HCT116 (cell line): Measurements from ENCODE around the gene AK4. TPM values are rescaled to one million over a fixed set of nuclear protein-coding genes. Genes with fewer than 3 reads are reported as not detected.

Source experiments
- ATAC-seq: fragments of 200-7000 bp; cut with Tn5 transposase; 2 replicates; pipeline ENCODE4 v1.9.1; 2020; ENCODE audit warnings: mild to moderate bottlenecking, moderate library complexity
- BruUV-seq: library from RNA; stranded (reverse); fragments of 400-500 nt; replicated peaks from 2 replicates; lab custom pipeline; 2021; lab: Mats Ljungman, UMichigan
- CTCF ChIA-PET: fragments of 300-600 bp; sonication (Branson Sonifier 250); formaldehyde crosslinking; loops from one replicate; lab custom pipeline; 2021; ENCODE audit warnings: antibody characterized with exemption; lab: Charles Lee
- POLR2A ChIA-PET: fragments of 300-600, 350-600 bp; sonication (Branson Sonifier 250); formaldehyde crosslinking; loops from one replicate; lab custom pipeline; 2021; ENCODE audit warnings: antibody characterized with exemption; lab: Charles Lee
- RAD21 ChIA-PET, 2 experiments: fragments of 300-600 bp; sonication (Branson Sonifier 250); formaldehyde crosslinking; loops; one replicate each; lab custom pipeline; 2023; ENCODE audit warnings: low total read pairs in 2 of 2; ENCODE audit not compliant: uncharacterized antibody in 2 of 2, unreplicated experiment in 2 of 2, low non-redundant PET in 1 of 2; lab: Charles Lee
- DNase-seq: peaks from one replicate; pipeline ENCODE4 v3.0.0-alpha.2; 2010; ENCODE audit warnings: low read depth, low spot score
- H2AFZ ChIP-seq: fragments of 200-600 bp; shearing (Covaris generic), sonication (generic); 2 replicates; pipeline ENCODE4 v1.6.1; 2017; ENCODE audit warnings: low read depth, mixed run types, mixed read lengths, antibody characterized with exemption, low read length; ENCODE audit not compliant: poor library complexity, severe bottlenecking
- H3K27ac ChIP-seq: 2 replicates; pipeline ENCODE4 v1.5.1; 2012; ENCODE audit warnings: low read depth, low read length
- H3K27me3 ChIP-seq: fragments of 200-600 bp; sonication (generic); 2 replicates; pipeline ENCODE4 v1.6.1; 2016; ENCODE audit warnings: mixed run types, low read length, mixed read lengths; ENCODE audit not compliant: insufficient read depth
- H3K36me3 ChIP-seq, 2 experiments: fragments of 200-500 bp in 1 of 2; fragments of 200-600 bp in 1 of 2; sonication (Bioruptor generic) in 1 of 2; sonication (generic) in 1 of 2; 2 replicates each; pipeline versions ENCODE4 v1.5.1 to v1.6.1; 2014 to 2016; ENCODE audit warnings: low read length in 2 of 2, inconsistent platforms in 1 of 2, mixed read lengths in 1 of 2, mixed run types in 1 of 2; ENCODE audit not compliant: insufficient read depth in 2 of 2, control insufficient read depth in 1 of 2
- H3K4me1 ChIP-seq, 2 experiments: fragments of 200-600 bp in 1 of 2; sonication (generic) in 1 of 2; 2 replicates each; pipeline versions ENCODE4 v1.5.1 to v1.6.1; 2012 to 2017; ENCODE audit warnings: low read length in 2 of 2, inconsistent platforms in 1 of 2, mild to moderate bottlenecking in 1 of 2, mixed read lengths in 1 of 2, mixed run types in 1 of 2, moderate library complexity in 1 of 2; ENCODE audit not compliant: insufficient read depth in 2 of 2, control insufficient read depth in 1 of 2
- H3K4me2 ChIP-seq: fragments of 200-600 bp; sonication (generic); 2 replicates; pipeline ENCODE4 v1.6.1; 2017; ENCODE audit warnings: mixed run types, low read length, mixed read lengths
- H3K4me3 ChIP-seq, 2 experiments: fragments of 200-600 bp in 1 of 2; sonication (generic) in 1 of 2; replicated peaks in 1 of 2; 2 replicates each; pipeline ENCODE4 v1.5.1; 2011 to 2016; ENCODE audit warnings: low read length in 2 of 2, control low read depth in 1 of 2, low read depth in 1 of 2, mild to moderate bottlenecking in 1 of 2, mixed read lengths in 1 of 2, mixed run types in 1 of 2
- H3K79me2 ChIP-seq: fragments of 200-600 bp; sonication (generic); 2 replicates; pipeline ENCODE4 v1.6.1; 2017; ENCODE audit warnings: mild to moderate bottlenecking, mixed run types, low read length, moderate library complexity, mixed read lengths; ENCODE audit not compliant: insufficient read depth
- H3K9ac ChIP-seq: fragments of 200-600 bp; sonication (generic); 2 replicates; pipeline ENCODE4 v1.6.1; 2016; ENCODE audit warnings: low read length, mixed read lengths
- H3K9me2 ChIP-seq: fragments of 200-600 bp; sonication (generic), shearing (Covaris generic); 2 replicates; pipeline ENCODE4 v1.6.1; 2017; ENCODE audit warnings: mixed run types, mild to moderate bottlenecking, moderate library complexity; ENCODE audit not compliant: insufficient read depth
- H3K9me3 ChIP-seq, 2 experiments: fragments of 200-500 bp in 1 of 2; fragments of 200-600 bp in 1 of 2; sonication (Bioruptor generic) in 1 of 2; sonication (generic) in 1 of 2; 2 replicates each; pipeline ENCODE4 v1.6.1; 2014 to 2017; ENCODE audit warnings: low read length in 2 of 2, mixed read lengths in 2 of 2, inconsistent platforms in 1 of 2, low read depth in 1 of 2, mild to moderate bottlenecking in 1 of 2, mixed run types in 1 of 2, moderate library complexity in 1 of 2; ENCODE audit not compliant: control insufficient read depth in 1 of 2, insufficient read depth in 1 of 2
- H4K20me1 ChIP-seq: fragments of 200-600 bp; sonication (generic), shearing (Covaris generic); 2 replicates; pipeline ENCODE4 v1.6.1; 2017; ENCODE audit warnings: mixed run types, mild to moderate bottlenecking, moderate library complexity; ENCODE audit not compliant: insufficient read depth
- CBX3 ChIP-seq: IDR thresholded peaks from 2 replicates; pipeline ENCODE4 v1.6.1; 2012; ENCODE audit warnings: low read depth
- CEBPB ChIP-seq: IDR thresholded peaks from 2 replicates; pipeline ENCODE4 v1.6.1; 2012; ENCODE audit warnings: low read depth
- ELF1 ChIP-seq: IDR thresholded peaks from 2 replicates; pipeline ENCODE4 v1.6.1; 2012; ENCODE audit warnings: low read depth, borderline replicate concordance
- EZH2 ChIP-seq: fragments of 200-600 bp; sonication (generic); IDR thresholded peaks from 2 replicates; pipeline ENCODE4 v1.6.1; 2017; ENCODE audit warnings: antibody characterized with exemption, mixed run types
- FOSL1 ChIP-seq: IDR thresholded peaks from 2 replicates; pipeline ENCODE4 v1.6.1; 2012; ENCODE audit warnings: low read depth
- JUND ChIP-seq: IDR thresholded peaks from 2 replicates; pipeline ENCODE4 v1.6.1; 2012
- POLR2A ChIP-seq: IDR thresholded peaks from 2 replicates; pipeline ENCODE4 v1.7.0; 2011; ENCODE audit warnings: borderline replicate concordance; ENCODE audit not compliant: insufficient read depth, insufficient read length; ENCODE audit errors: extremely low read depth
- POLR2AphosphoS5 ChIP-seq: IDR thresholded peaks from 2 replicates; pipeline ENCODE4 v1.6.1; 2011; ENCODE audit warnings: mild to moderate bottlenecking, low read depth, low read length, moderate library complexity
- SP1 ChIP-seq: IDR thresholded peaks from 2 replicates; pipeline ENCODE4 v1.6.1; 2012; ENCODE audit warnings: low read depth
- ZFX ChIP-seq: fragments of 450-650 bp; IDR thresholded peaks from 2 replicates; pipeline ENCODE4 v1.6.1; 2017
- ZNF274 ChIP-seq: fragments of 200-500 bp; sonication (Bioruptor generic); IDR thresholded peaks from 2 replicates; pipeline ENCODE4 v1.6.1; 2014; ENCODE audit warnings: mild to moderate bottlenecking, low read depth, low read length, inconsistent platforms
- intact Hi-C: fragments of 100-400 bp; cut with micrococcal nuclease; formaldehyde crosslinking; loops from 2 replicates; pipeline ENCODE4 v1.10.0; 2022
- total RNA-seq: library from RNA; stranded (reverse); gene quantifications from one replicate; pipeline ENCODE4 v1.2.1, GENCODE V29; 2021; ENCODE audit not compliant: unreplicated experiment
- TF ChIP-seq, protein P1 (sequence below): IDR thresholded peaks from 2 replicates; pipeline ENCODE4 v1.6.1; 2011; ENCODE audit warnings: mild to moderate bottlenecking, low read length, moderate library complexity; ENCODE audit not compliant: insufficient replicate concordance; ENCODE audit errors: extremely low read depth
- TF ChIP-seq, protein P2 (sequence below): IDR thresholded peaks from 2 replicates; pipeline ENCODE4 v1.6.1; 2012; ENCODE audit warnings: low read depth

Gene AK4
- total RNA-seq, 1 experiment from 2014 or later, result 51.5 TPM

- H4K20me1 ChIP-seq, result no peaks in the 10 kb centered on the region
- no peak for TF ChIP-seq CBX3
- no peak for TF ChIP-seq CEBPB
- DNase-seq (no peak), ATAC-seq (no peak)
- ChIA-PET POLR2A (interaction anchor here (0.6 kb wide), 1 partner anchor 384 kb away, joined by 3 read pairs; no protein-coding TSS in a partner anchor), RAD21 (no interaction called here), CTCF (interaction anchor here (1.2 to 1.4 kb wide), 3 partner anchors 23 to 474 kb away, joined by 3 read pairs; no protein-coding TSS in a partner anchor)
- intact Hi-C loops, result no loop called here
- H3K27ac ChIP-seq, result no peak overlapping the region
- H3K27me3 ChIP-seq, result no peaks in the 10 kb centered on the region
- peaks cover 0 to 1% of the 10 kb centered on the region in 2 experiments; a peak in 1 of 4 replicates for H3K36me3 ChIP-seq
- no peak overlapping the region for H3K4me2 ChIP-seq
- no peak overlapping the region for H2AFZ ChIP-seq
- H3K4me1 ChIP-seq, result 0 out of 4 replicates have a peak, but pooled peaks cover 0 to 3% of the 10 kb centered on the region in 2 experiments
- no peaks in the 10 kb centered on the region for H3K9me2 ChIP-seq
- H3K4me3 ChIP-seq, result no peak overlapping the region
- H3K79me2 ChIP-seq, result peaks cover 12% of the 10 kb centered on the region; the same call in 1 of the 2 replicates
- no TSS peak for BruUV-seq
- no peaks in the 10 kb centered on the region for H3K9me3 ChIP-seq
- no peak overlapping the region for H3K9ac ChIP-seq
Measured at GRCh38 chr1:65213271-65214023, 65.4 kb downstream of the AK4 start.

GRCh38 chr1:65214340-65215027 is 66.5 kb downstream of the AK4 start:
- Histone ChIP-seq H3K4me2 (no peak overlapping the region), H3K27me3 (no peaks in the 10 kb centered on the region), H3K9me2 (no peaks in the 10 kb centered on the region), H2AFZ (no peak overlapping the region), H3K9ac (no peak overlapping the region), H3K9me3 (no peaks in the 10 kb centered on the region), H3K79me2 (peaks cover 12% of the 10 kb centered on the region; the same call in 1 of the 2 replicates), H3K4me3 (no peak overlapping the region), H3K27ac (no peak overlapping the region), H3K36me3 (peaks cover 0 to 8% of the 10 kb centered on the region in 2 experiments; a peak in 2 of 4 replicates), H4K20me1 (no peaks in the 10 kb centered on the region), H3K4me1 (0 out of 4 replicates have a peak, but pooled peaks cover 0 to 3% of the 10 kb centered on the region in 2 experiments)
- RAD21 ChIA-PET, result no interaction called here
- CTCF ChIA-PET, result interaction anchor here (1.5 kb wide), 2 partner anchors 13 to 473 kb away, joined by 3 to 19 read pairs; no protein-coding TSS in a partner anchor
- no TSS peak for BruUV-seq
- DNase-seq, result no peak
- no peak for ATAC-seq
- intact Hi-C loops, result loop anchor here (1.0 kb wide), 1 partner anchor 473 kb away; no protein-coding TSS in a partner anchor
- POLR2A ChIA-PET, result no interaction called here
- TF ChIP-seq, protein P1, sequence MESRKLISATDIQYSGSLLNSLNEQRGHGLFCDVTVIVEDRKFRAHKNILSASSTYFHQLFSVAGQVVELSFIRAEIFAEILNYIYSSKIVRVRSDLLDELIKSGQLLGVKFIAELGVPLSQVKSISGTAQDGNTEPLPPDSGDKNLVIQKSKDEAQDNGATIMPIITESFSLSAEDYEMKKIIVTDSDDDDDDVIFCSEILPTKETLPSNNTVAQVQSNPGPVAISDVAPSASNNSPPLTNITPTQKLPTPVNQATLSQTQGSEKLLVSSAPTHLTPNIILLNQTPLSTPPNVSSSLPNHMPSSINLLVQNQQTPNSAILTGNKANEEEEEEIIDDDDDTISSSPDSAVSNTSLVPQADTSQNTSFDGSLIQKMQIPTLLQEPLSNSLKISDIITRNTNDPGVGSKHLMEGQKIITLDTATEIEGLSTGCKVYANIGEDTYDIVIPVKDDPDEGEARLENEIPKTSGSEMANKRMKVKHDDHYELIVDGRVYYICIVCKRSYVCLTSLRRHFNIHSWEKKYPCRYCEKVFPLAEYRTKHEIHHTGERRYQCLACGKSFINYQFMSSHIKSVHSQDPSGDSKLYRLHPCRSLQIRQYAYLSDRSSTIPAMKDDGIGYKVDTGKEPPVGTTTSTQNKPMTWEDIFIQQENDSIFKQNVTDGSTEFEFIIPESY, result no peak
- no peak for TF ChIP-seq JUND
- no peak for TF ChIP-seq SP1
- TF ChIP-seq, protein P2, sequence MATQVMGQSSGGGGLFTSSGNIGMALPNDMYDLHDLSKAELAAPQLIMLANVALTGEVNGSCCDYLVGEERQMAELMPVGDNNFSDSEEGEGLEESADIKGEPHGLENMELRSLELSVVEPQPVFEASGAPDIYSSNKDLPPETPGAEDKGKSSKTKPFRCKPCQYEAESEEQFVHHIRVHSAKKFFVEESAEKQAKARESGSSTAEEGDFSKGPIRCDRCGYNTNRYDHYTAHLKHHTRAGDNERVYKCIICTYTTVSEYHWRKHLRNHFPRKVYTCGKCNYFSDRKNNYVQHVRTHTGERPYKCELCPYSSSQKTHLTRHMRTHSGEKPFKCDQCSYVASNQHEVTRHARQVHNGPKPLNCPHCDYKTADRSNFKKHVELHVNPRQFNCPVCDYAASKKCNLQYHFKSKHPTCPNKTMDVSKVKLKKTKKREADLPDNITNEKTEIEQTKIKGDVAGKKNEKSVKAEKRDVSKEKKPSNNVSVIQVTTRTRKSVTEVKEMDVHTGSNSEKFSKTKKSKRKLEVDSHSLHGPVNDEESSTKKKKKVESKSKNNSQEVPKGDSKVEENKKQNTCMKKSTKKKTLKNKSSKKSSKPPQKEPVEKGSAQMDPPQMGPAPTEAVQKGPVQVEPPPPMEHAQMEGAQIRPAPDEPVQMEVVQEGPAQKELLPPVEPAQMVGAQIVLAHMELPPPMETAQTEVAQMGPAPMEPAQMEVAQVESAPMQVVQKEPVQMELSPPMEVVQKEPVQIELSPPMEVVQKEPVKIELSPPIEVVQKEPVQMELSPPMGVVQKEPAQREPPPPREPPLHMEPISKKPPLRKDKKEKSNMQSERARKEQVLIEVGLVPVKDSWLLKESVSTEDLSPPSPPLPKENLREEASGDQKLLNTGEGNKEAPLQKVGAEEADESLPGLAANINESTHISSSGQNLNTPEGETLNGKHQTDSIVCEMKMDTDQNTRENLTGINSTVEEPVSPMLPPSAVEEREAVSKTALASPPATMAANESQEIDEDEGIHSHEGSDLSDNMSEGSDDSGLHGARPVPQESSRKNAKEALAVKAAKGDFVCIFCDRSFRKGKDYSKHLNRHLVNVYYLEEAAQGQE, result no peak
- TF ChIP-seq ELF1, result no peak
- no peak for TF ChIP-seq EZH2
- TF ChIP-seq ZNF274, result no peak
- TF ChIP-seq POLR2AphosphoS5, result no peak
- no peak for TF ChIP-seq FOSL1
- no peak for TF ChIP-seq POLR2A
- TF ChIP-seq CBX3, result no peak
- no peak for TF ChIP-seq ZFX
